ENCODE measurements around the gene RNF220. TPM values are rescaled to one million over a fixed set of nuclear protein-coding genes. Genes with fewer than 3 reads are reported as not detected.
A peak's percentile ranks its signal among the peaks of the same experiment; 100 is the strongest.

Gene RNF220
- total RNA-seq, 4 donors from 2014 or later = 112 to 134 (median 132) TPM

DNA sequence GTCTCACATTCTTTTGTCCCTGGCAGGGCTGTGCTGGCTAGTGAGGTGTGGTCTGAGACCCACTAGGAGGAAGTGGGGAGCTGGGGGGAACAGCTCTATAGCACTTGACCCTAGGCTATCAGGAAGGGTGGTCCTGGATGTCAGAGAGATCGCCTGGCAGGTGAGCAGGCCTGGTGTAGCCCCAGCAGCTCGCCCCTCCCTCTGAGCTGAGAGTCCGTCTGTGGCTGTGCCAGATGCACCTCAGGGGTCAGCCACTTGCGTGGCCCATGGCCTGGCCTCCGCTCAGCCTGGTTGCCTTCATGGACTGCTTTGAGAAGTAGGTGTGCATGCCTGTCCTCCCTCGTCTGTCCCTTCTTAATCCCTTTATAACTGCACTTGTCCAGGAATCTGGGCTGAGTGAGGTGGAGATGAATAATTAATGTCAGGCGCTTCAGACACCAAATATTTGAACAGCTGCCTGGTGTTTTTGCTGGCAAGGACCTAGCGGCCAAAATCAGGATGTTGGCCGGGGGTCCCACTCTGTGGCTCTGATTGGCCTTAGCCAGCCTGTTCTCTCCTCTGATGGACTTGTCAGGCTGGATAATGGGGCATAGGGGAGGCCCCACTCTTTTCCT lies 238.8 kb downstream of the RNF220 start:
- Histone ChIP-seq H3K27me3 (no peaks in the 10 kb centered on the region), H3K9me3 (no peaks in the 10 kb centered on the region), H3K27ac (peak overlapping the region in 3 of 4 donors; percentile 86 to 93 (median 88)), H3K36me3 (peaks cover 0 to 99% of the 10 kb centered on the region in 2 donors), H3K4me1 (peaks cover 12 to 64% (median 43%) of the 10 kb centered on the region in 3 donors), H3K4me3 (no peak overlapping the region)
- ATAC-seq = no peak
- no peak for TF ChIP-seq EP300 (IDR thresholded peaks at IDR 0.05)
- no peak for TF ChIP-seq POLR2A (IDR thresholded peaks at IDR 0.05)
- TF ChIP-seq POLR2AphosphoS5 (IDR thresholded peaks at IDR 0.05) = no peak
- TF ChIP-seq, protein P1, sequence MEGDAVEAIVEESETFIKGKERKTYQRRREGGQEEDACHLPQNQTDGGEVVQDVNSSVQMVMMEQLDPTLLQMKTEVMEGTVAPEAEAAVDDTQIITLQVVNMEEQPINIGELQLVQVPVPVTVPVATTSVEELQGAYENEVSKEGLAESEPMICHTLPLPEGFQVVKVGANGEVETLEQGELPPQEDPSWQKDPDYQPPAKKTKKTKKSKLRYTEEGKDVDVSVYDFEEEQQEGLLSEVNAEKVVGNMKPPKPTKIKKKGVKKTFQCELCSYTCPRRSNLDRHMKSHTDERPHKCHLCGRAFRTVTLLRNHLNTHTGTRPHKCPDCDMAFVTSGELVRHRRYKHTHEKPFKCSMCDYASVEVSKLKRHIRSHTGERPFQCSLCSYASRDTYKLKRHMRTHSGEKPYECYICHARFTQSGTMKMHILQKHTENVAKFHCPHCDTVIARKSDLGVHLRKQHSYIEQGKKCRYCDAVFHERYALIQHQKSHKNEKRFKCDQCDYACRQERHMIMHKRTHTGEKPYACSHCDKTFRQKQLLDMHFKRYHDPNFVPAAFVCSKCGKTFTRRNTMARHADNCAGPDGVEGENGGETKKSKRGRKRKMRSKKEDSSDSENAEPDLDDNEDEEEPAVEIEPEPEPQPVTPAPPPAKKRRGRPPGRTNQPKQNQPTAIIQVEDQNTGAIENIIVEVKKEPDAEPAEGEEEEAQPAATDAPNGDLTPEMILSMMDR (IDR thresholded peaks at IDR 0.05) = no peak
- WGBS, 2 donors (ENCODE audit: low coverage in 1 of 2) = 40 to 48% methylated on average over 3 to 4 of the region's 9 CpGs

DNA sequence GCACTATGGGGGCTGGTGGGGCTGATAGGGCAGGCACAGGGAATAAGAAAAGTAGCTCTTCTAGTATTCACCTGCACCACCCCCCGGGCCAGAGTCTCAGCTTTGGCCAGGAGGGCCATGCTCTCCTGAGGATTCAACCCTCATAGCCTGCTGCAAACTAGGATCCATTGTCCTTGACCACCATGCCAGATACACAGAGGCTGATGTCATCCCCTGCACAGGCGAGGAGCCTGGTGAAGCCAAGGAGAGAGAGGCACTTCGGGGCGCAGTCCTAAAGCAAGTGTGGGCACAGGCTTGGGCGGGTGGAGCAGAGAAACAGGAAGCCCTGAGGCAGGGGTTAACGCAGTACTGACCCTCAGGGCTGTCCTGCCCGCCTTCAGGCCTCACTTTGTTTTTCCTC lies 239.8 kb downstream of the RNF220 start:
- TF ChIP-seq POLR2AphosphoS5 (IDR thresholded peaks at IDR 0.05) (no peak), POLR2A (IDR thresholded peaks at IDR 0.05) (no peak), EP300 (IDR thresholded peaks at IDR 0.05) (no peak)
- TF ChIP-seq, protein P1 (IDR thresholded peaks at IDR 0.05) = no peak
- H3K27ac ChIP-seq = peak overlapping the region; percentile 57 to 93 (median 87)
- H3K4me1 ChIP-seq = peaks cover 12 to 64% (median 43%) of the 10 kb centered on the region in 3 donors
- no CpG with 5 or more reads among the region's 7 CpGs for WGBS, 2 donors (ENCODE audit: low coverage in 1 of 2)
- ATAC-seq = no peak
- no peaks in the 10 kb centered on the region for H3K27me3 ChIP-seq
- H3K36me3 ChIP-seq = peaks cover 0 to 99% of the 10 kb centered on the region in 2 donors
- H3K4me3 ChIP-seq = no peak overlapping the region
- H3K9me3 ChIP-seq = no peaks in the 10 kb centered on the region

- Histone ChIP-seq H3K27me3 (no peaks in the 10 kb centered on the region), H3K9me3 (no peaks in the 10 kb centered on the region), H3K4me3 (peak overlapping the region in 1 of 2 donors; percentile 28), H3K36me3 (peaks cover 0 to 99% of the 10 kb centered on the region in 2 donors), H3K4me1 (peaks cover 12 to 64% (median 43%) of the 10 kb centered on the region in 3 donors), H3K27ac (peak overlapping the region; percentile 57 to 93 (median 87))
- peak; percentile 74 for ATAC-seq
- no peak for TF ChIP-seq POLR2A (IDR thresholded peaks at IDR 0.05)
- TF ChIP-seq, protein P1 (IDR thresholded peaks at IDR 0.05) = no peak
- peak; percentile 69 for TF ChIP-seq POLR2AphosphoS5 (IDR thresholded peaks at IDR 0.05)
- TF ChIP-seq EP300 (IDR thresholded peaks at IDR 0.05) = no peak
- WGBS, 2 donors (ENCODE audit: low coverage in 1 of 2) = 10% methylated on average over 5 of the region's 18 CpGs; no CpG with 5 or more reads in 1 of the 2 donors
Measured at GRCh38 chr1:44645476-44646244, 240.6 kb downstream of the RNF220 start.

DNA sequence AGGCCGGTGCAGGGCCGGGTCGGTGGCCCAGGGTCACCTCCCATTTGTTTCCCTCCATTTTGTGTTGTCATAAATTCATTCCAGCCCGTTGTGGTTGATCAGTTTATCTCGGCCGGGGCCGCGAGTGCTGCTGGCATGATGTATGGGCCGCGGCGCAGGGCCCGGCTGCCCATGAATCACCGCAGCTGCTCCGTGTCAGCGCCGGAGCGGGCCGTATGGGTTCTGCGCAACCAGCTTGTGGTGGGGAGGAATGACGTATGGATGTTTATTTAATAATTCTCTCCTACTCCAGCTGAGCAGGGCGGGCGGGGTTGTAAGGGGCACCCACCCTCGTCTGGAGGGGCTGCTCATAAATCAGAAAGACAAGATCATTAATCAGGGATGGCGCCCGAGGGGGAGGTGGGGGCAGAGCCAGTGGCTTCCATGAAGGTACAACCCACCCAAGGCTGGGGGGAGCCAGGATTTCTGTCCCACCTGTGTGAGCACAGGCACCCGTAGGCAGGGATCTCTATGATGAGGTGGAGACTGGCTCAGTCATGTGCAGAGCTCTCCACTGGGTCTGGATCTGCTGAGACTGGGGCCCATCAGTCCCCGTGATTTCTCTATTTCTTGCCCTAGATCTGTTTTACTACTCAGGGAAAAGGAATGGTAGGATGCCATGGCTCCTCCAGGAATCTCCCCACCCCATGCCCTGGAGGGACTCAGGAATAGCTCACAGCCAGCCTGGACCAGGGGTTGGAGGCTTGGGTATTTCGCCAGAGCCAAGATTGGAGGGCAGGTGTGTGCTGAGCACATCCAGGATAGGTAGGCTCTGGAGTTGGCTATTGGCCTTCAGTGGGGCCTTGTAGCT lies 241.4 kb downstream of the RNF220 start:
- H3K27ac ChIP-seq = peak overlapping the region; percentile 57 to 93 (median 87)
- H3K9me3 ChIP-seq = no peaks in the 10 kb centered on the region
- WGBS, 2 donors (ENCODE audit: low coverage in 1 of 2) = 17 to 20% methylated on average over 1 to 3 of the region's 28 CpGs
- ATAC-seq = peak; percentile 78
- peak overlapping the region in 1 of 2 donors; percentile 28 for H3K4me3 ChIP-seq
- no peaks in the 10 kb centered on the region for H3K27me3 ChIP-seq
- peaks cover 0 to 99% of the 10 kb centered on the region in 2 donors for H3K36me3 ChIP-seq
- peak; percentile 70 for TF ChIP-seq POLR2AphosphoS5 (IDR thresholded peaks at IDR 0.05)
- no peak for TF ChIP-seq POLR2A (IDR thresholded peaks at IDR 0.05)
- H3K4me1 ChIP-seq = peaks cover 12 to 57% (median 43%) of the 10 kb centered on the region in 3 donors

DNA sequence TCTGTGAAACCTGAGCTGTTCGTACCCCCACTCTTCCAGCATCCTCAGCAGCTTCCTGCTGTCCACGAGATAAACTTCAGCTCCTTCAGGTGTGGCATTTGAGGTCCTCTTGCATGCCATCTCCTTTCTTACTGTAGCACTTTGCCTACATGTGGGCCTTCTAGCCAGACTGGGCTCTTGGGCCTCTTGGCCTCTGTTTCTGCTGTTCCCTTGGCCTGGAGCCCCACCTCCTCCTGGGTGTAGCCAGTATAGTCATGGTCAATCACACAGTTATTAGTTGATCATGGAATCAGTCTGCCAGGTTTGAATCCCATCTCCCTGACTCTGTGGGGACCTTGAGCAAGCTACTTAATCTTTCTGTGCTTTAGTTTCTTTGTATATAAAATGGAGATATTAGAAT lies 242.8 kb downstream of the RNF220 start:
- peaks cover 0 to 95% of the 10 kb centered on the region in 2 donors for H3K36me3 ChIP-seq
- no peak overlapping the region for H3K4me3 ChIP-seq
- no peak for ATAC-seq
- H3K9me3 ChIP-seq = no peaks in the 10 kb centered on the region
- H3K27me3 ChIP-seq = no peaks in the 10 kb centered on the region
- H3K4me1 ChIP-seq = peaks cover 8 to 48% (median 31%) of the 10 kb centered on the region in 3 donors
- TF ChIP-seq POLR2AphosphoS5 (IDR thresholded peaks at IDR 0.05) (no peak), POLR2A (IDR thresholded peaks at IDR 0.05) (no peak), EP300 (IDR thresholded peaks at IDR 0.05) (no peak)
- TF ChIP-seq, protein P1 (IDR thresholded peaks at IDR 0.05) = no peak
- peak overlapping the region in 2 of 4 donors; percentile 86 to 88 for H3K27ac ChIP-seq
- 80% methylated on average over 2 of the region's 2 CpGs; no CpG with 5 or more reads in 1 of the 2 donors for WGBS, 2 donors (ENCODE audit: low coverage in 1 of 2)
